Stimulated activated CD8-positive, alpha-beta memory T cell treated with anti-CD3 and anti-CD28 coated beads, Interleukin-12 subunit alpha, Interleukin-12 subunit beta, amount 100 ng/mL, for 1 hour (primary cell): ENCODE data around the gene SNAP23.
A peak's percentile ranks its signal among the peaks of the same experiment; 100 is the strongest.
"Not testable (repeated sequence)": the region's sequence is repeated elsewhere in the genome, so short reads cannot be mapped to it uniquely, and the experiment has no call there.

Source experiments
- DNase-seq: peaks from one replicate; pipeline ENCODE4 v3.0.0-alpha.2; 2020; ENCODE audit warnings: low read depth

SNAP23 gene

DNA sequence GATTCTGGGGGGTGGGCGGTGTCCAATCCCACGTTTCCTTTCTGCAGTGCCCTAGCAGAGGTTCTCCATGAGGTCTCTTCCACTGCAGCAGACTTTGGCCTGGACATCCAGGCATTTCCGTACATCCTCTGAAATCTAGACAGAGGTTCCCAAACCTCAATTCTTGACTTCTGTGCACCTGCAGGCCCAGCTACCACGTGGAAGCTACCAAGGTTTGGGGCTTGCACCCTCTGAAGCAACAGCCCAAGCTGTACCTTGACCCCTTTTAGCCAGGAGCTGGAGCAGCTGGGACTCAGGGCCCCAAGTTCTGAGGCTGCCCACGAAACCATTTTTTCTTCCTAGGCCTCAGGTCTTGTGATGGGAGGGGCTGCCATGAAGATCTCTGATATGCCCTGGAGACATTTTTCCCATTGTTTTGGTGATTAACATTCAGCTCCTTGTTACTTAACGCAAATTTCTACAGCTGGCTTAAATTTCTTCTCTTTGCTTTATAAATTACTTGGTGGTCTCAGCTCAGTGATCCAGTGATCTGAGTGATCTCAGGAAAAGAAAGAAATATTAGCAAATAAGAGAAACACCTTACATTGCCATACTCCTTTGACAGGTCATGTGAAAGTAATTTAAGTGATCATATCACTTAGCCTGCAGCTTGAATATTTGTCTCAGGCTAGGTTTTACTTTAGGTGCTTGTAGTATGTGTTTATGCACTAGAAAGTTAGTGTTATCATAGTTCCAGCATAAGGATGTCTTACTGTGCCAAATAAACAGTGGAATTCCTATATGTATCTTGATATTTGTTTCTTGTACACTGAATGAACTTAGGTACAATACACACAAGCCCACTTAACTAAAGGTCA lies 3.0 kb downstream of the SNAP23 start:
- no peak for DNase-seq

DNA sequence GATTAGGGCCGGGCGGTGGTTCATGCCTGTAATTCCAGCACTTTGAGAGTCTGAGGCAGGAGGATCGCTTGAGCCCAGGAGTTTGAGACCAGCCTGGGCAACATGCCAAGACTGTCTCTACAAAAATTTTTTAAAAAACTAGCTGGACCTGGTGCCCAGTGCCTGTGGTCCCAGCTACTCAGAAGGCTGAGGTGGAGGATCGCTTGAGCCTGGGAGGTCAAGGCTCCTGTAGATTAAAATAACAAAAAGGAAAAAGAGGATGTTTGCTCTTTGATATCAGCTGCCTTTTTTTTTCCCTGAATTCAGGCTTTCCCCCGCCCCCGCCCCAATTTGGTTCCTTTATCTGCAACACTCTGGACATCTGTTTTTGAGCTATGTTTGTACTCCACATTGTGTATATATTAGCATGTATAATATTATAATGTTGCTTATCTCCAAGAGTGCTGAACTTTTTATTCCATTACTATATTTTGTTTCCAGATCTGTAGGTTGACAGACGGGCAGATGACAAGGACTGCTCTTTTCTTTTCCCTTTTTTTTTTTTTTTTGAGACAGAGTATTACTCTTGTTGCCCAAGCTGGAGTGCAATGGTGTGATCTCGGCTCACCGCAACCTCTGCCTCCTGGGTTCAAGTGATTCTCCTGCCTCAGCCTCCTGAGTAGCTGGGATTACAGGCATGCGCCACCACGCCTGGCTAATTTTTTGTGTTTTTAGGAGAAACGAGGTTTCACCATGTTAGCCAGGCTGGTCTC lies 4.6 kb downstream of the SNAP23 start:
- DNase-seq = no peak

- DNase-seq = no peak
These were observed 7.0 kb downstream of the SNAP23 start for GRCh38 chr15:42502477-42502876.

DNA sequence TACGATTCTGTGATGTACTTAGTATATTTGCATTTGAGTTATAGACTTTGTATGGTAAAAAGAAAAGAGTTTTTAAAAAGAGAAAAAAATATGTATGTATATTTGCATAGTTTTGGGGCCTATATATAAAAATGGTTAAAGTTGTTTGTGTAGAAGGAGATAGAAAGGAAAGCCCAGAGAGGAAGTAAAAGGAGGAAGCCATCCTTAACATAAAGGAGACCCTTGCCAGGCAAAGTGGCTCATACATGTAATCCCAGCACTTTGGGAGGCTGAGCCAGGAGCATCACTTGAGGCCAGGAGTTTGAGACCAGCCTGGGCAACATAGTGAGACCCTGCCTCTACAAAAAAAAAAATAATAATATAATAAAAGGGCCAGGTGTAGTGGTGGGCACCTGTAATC lies 8.4 kb downstream of the SNAP23 start:
- no peak for DNase-seq

DNA sequence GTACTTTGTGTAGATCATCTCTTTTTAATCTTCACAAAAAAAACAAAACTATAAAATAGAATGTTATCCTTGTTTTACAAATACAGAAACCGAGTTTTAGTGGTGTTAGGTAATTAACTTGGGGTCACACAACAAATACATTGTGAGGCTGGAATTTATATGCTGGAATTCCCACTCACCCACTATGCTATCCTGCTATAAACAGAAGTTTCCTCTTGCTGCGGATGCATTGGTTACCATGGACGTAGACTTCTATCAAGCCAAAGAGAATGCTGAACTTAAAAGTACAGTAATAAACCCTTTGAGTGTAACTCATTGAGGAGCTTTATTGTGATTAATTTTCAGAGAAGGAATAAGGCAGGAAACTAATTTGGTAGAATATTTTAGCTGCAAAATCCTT lies 9.2 kb downstream of the SNAP23 start:
- DNase-seq = no peak

DNA sequence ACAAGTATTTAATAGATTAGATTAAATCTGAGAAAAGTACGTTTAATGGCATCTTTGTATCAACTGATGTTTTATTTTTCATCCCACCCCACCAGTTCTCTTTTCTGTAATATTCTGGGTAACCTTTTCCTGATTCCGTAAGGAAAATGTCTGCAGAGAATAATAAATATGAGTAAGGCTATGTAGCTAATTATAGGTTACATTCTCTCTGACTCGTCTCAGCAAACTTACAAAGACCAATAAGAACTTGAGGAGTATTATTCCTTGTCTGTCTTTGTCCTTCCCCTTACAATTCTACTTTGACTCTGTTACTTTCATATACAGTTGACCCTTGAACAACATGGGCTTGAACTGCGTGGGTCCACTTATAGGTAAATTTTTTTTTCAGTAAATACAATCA lies 12.1 kb downstream of the SNAP23 start:
- DNase-seq = no peak

GRCh38 chr15:42508263-42508690 lies 12.8 kb downstream of the SNAP23 start:
- no peak for DNase-seq

DNA sequence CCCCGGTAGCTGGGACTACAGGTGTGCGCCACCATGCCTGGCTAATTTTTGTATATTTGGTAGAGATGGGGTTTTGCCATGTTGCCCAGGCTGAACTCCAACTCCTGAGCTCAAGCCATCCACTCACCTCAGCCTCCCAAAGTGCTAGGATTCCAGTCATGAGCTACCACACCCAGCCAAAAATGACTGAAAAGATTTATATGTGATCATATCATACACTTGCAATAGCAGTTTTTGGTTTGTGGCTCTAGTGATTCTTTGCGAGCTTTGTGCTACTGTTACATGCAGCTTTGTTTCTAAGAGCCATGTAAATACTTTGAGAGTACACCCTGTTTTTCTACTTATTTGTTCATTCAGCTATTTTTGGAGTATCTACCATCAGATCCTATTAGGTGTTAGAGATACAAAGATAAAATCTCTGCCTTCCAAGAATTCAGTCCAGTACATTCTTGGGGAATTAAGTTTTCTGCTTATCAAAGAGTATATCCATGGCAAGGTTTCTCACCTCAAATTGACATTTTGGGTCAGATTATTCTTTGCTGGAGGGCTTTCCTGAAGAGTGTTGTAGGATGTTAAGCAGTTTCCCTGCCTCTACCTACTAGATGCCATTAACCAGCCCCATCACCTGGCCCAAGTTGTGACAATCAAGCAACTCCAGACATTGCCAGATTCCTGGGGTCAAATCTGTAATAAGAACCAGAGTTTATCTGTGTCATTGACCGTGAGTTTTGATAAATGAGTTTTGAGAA lies 15.0 kb downstream of the SNAP23 start:
- DNase-seq = no peak

DNA sequence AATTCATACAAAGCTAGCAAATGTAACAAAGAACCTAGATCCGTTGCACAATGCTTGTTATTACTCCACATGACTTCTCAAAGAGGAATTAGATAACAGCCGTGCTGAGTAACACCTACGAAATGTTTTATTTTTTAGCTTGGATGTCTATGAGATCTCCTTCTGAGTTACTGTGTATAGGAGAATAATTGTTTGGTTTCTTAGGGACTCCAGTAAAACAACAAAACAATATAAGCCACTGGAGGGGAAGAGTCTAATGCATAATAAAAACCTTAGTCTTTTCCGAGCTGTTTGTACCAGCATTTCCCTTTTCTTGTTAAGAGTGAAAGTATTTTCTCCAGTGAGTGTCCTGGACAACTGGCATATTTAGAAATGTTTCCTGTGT lies 15.6 kb downstream of the SNAP23 start:
- DNase-seq = no peak

DNA sequence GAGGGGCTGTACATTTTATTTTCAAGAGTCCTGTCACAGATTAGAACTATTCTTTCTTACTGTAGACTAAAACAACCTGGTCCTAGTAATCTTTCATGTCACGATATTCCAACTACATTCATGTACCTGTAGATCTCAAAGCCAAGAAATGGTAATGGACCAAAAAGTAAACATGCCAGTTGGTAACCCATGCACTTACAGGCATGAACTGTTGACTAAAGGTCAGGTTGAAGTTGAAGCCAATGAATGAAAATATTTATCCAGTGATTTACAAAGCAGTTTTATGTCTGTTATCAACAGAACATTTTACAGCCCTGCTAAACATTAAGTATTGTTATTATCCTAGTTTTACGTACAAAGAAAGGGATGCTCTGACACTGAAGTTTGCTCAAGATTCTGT lies 27.9 kb downstream of the SNAP23 start:
- DNase-seq = no peak

DNA sequence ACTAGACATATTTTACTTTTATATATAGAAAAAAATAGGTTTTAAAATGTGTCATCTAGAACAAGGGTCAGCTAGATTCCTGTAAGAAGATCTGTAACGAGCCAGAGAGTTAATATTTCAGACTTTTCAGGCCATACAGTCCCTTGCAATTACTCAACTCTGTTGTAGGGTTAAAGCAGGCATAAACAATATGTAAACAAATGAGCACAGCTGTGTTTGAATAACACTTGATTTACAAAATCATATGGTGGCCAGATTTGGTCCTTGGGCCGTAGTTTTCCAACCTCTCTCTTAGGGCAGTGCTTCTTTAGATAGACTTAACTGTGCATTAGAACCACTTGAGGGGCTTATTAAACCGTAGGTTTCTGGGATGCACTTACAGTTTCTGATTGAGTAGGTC lies 33.5 kb downstream of the SNAP23 start:
- DNase-seq = no peak

DNA sequence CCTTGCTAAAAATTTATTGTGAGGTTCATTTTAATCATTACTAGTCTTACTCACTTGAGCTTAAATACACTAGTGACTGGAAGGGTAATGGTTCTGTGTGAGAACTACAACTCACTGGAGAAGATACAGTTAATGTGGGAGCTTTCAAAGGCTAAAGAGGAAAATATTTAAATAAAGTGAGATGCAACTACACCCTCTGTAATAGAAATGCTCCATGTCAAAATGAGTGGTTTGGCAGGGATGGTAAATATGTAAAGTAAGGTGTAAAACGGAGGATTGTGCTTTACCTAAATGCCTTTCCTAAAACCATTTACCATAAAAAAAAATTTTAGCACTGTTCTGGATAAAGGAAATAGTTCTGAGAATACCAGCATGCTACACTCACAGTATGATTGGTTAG lies 37.8 kb downstream of the SNAP23 start:
- no peak for DNase-seq

DNA sequence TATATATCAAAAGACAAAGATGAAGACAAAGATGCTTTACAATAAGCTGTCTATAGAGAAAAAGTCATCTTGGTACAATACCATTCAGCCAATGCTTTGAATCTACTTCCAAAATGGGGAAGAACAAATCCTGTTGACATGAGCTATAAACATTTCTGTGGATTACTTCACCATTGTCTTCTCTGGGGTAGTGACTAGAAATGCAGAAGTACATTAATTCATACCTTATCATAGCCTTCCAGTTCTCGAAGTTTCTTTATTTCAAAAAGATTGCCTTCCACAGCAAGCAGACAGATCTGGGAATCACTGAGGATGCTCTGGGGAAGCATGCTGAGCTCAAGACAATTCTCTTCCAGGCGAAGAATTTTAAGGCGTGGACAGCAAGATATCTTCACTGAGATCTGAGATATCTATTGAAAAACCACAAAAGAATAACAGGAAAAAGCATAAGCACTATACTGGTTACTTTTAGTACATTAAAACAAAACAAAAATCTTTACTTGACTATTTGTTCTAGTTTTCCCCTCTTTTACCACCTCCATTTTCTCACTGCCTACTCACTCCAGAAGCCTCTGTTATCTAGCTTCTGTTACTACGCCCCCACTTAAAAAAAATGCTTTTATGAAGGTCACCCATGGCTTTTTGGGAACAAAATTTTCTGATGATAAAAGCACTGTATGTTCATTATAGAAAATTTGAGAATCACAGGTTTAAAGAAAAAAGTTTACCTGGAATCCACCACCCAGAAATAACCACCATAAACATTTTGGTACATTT lies 49.6 kb downstream of the SNAP23 start:
- no peak for DNase-seq

GRCh38 chr15:42547918-42548248 lies 52.4 kb downstream of the SNAP23 start:
- DNase-seq = no peak

- DNase-seq = peak; percentile 78
These were observed 53.0 kb downstream of the SNAP23 start, which contains the start of the genes HAUS2 and LRRC57 for GRCh38 chr15:42548249-42549031. Gene HAUS2, plus strand, starts transcription at chr15:42548838. Its CDS starts 35 bp downstream, at chr15:42548873. Gene LRRC57, minus strand, starts transcription at chr15:42548793. Its CDS starts 359 bp downstream, at chr15:42548434.

- DNase-seq = no peak
These were observed 53.6 kb downstream of the SNAP23 start for GRCh38 chr15:42549032-42549491.

DNA sequence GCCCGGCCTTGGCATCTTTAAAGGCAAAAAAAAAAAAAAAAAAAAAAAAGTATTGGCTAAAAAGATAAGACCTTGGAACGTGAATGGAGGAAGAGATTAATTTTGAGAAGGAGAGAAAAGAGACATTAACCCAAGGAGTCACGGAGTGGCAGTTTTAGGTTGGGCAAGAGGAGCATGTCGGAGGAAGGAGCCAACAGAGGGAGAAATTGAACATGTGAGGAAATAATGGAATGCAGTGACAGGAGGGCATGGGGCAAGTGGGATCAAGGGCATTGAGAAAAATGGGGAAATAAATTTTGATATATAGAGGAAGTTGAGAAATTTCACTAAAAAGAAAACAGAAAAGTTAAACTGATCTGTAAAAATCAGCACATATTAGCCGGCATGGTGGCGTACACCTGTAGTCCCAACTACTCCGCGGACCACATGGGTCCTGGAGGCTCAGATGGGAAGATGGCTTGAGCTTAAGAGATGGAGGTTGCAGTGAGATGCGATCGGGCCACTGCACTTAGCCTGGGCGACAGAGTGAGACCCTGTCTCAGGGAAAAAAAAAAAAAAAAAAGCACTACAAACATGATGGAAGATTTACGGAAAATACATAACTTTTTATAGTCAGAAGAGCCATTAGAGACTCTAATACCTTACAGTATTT lies 54.4 kb downstream of the SNAP23 start:
- DNase-seq = no peak

DNA sequence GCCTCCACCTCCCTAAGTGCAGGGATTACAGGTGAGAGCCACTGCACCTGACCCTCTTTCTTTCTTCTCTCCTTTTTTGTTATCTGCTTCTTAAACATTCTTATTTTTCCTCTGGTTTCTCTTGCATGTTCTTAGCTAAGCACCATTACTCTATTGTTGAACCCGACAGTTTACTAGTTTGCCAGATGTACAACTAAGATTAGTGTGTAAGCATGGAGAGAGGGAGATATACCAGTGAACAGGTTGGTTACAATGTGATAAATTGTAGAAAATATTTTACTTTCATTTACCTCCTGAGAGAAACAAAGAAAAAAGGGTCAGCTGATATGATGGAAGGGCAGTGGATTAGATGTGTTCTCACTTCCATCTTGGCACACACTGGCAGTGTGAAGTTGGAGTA lies 58.1 kb downstream of the SNAP23 start:
- DNase-seq = no peak

DNA sequence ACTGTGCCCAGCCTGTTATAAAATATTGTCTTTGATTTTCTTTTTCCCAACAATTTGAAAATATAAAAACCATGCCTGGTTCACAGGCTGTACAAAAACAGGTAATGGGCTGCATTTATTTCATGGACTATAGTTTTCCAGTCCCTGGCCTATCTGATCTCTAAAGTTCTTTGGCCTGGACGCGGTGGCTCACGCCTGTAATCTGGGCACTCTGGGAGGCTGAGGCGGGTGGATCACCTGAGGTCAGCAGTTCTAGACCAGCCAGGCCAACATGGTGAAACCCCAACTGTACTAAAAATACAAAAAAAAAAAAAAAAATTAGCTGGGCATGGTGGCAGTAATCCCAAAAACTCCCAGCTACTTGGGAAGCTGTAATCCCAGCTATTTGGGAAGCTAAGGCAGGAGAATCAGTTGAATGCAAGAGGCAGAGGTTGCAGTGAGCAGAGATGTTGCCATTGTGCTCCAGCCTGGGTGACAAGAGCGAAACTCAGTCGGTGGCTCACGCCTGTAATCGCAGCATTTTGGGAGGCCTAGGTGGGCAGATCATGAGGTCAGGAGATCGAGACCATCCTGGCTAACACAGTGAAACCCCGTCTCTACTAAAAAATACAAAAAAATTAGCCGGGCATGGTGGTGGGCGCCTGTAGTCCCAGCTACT lies 61.2 kb downstream of the SNAP23 start:
- DNase-seq = not testable (repeated sequence)

- DNase-seq = no peak
These were observed 63.3 kb downstream of the SNAP23 start for GRCh38 chr15:42558739-42559138.
